Measurements from ENCODE around the gene CFAP20DC. TPM values are rescaled to one million over a fixed set of nuclear protein-coding genes. Genes with fewer than 3 reads are reported as not detected.

The CFAP20DC gene
- total and polyA plus RNA-seq, 4 donors = 0.98 to 2.1 (median 1.5) TPM

GRCh38 chr3:58728723-58729122 is 321.1 kb downstream of the CFAP20DC start:
- 97% methylated on average over 1 of the region's 1 CpG for WGBS
- TF ChIP-seq YY1 (IDR thresholded peaks at IDR 0.05) (no peak), JUND (IDR thresholded peaks at IDR 0.05) (no peak), CTCF (IDR thresholded peaks at IDR 0.05; ENCODE audit: low read depth, low read length, missing input control) (no peak), HNF4A (conservative IDR thresholded peaks at IDR 0.05) (no peak), NR2F2 (IDR thresholded peaks at IDR 0.05) (no peak), MAX (IDR thresholded peaks at IDR 0.05) (no peak), FOXA2 (IDR thresholded peaks at IDR 0.05) (no peak), REST (IDR thresholded peaks at IDR 0.05) (no peak), RAD21 (IDR thresholded peaks at IDR 0.05) (no peak), ZBTB33 (IDR thresholded peaks at IDR 0.05) (no peak), HNF4G (IDR thresholded peaks at IDR 0.05) (no peak), SP1 (IDR thresholded peaks at IDR 0.05) (no peak), RXRA (IDR thresholded peaks at IDR 0.05) (no peak), GABPA (IDR thresholded peaks at IDR 0.05 in 1 of 2, conservative IDR thresholded peaks at IDR 0.05 in 1 of 2) (no peak), TAF1 (conservative IDR thresholded peaks at IDR 0.05) (no peak), ATF3 (IDR thresholded peaks at IDR 0.05) (no peak)
- DNase-seq (ENCODE audit: low spot score) = no peak

GRCh38 chr3:58725326-58725853 is 324.4 kb downstream of the CFAP20DC start:
- no peak for DNase-seq (ENCODE audit: low spot score)
- Histone ChIP-seq H3K9me3 (ENCODE audit: control insufficient read depth in 4 of 4, low read length in 3 of 4) (peaks cover 0 to 2% (median 0%) of the 10 kb centered on the region in 4 donors), H3K4me3 (ENCODE audit: low read depth in 1 of 3, low read length in 3 of 3) (no peak overlapping the region), H3K36me3 (ENCODE audit: control insufficient read depth in 4 of 4, insufficient read depth in 3 of 4, low read depth in 1 of 4, low read length in 3 of 4) (no peaks in the 10 kb centered on the region), H3K9ac (ENCODE audit: low read depth in 1 of 2, low read length in 2 of 2) (no peak overlapping the region), H3K27ac (ENCODE audit: low read depth in 1 of 2, low read length in 2 of 2) (no peak overlapping the region), H3K27me3 (ENCODE audit: control insufficient read depth in 4 of 4, insufficient read depth in 4 of 4, low read length in 3 of 4) (no peaks in the 10 kb centered on the region), H3K4me1 (ENCODE audit: control insufficient read depth in 4 of 4, insufficient read depth in 4 of 4, low read length in 3 of 4) (no peaks in the 10 kb centered on the region)
- 89% methylated on average over 7 of the region's 7 CpGs for WGBS
- no peak for TF ChIP-seq ATF3 (IDR thresholded peaks at IDR 0.05)
- TF ChIP-seq YY1 (IDR thresholded peaks at IDR 0.05) = no peak
- TF ChIP-seq NR2F2 (IDR thresholded peaks at IDR 0.05) = no peak
- TF ChIP-seq RXRA (IDR thresholded peaks at IDR 0.05) = no peak
- TF ChIP-seq FOXA1 (IDR thresholded peaks at IDR 0.05) = no peak
- TF ChIP-seq ZBTB33 (IDR thresholded peaks at IDR 0.05) = no peak
- no peak for TF ChIP-seq REST (IDR thresholded peaks at IDR 0.05)
- no peak for TF ChIP-seq EGR1 (IDR thresholded peaks at IDR 0.05; ENCODE audit: low read depth in 2 of 2)

More at GRCh38 chr3:58728723-58729122, 321.1 kb downstream of the CFAP20DC start:
- H3K4me1 ChIP-seq (ENCODE audit: control insufficient read depth in 4 of 4, insufficient read depth in 4 of 4, low read length in 3 of 4) = no peaks in the 10 kb centered on the region
- no peaks in the 10 kb centered on the region for H3K27me3 ChIP-seq (ENCODE audit: control insufficient read depth in 4 of 4, insufficient read depth in 4 of 4, low read length in 3 of 4)
- H3K9me3 ChIP-seq (ENCODE audit: control insufficient read depth in 4 of 4, low read length in 3 of 4) = peaks cover 0 to 2% (median 0%) of the 10 kb centered on the region in 4 donors
- no peak overlapping the region for H3K4me3 ChIP-seq (ENCODE audit: low read depth in 1 of 3, low read length in 3 of 3)
- no peak overlapping the region for H3K9ac ChIP-seq (ENCODE audit: low read depth in 1 of 2, low read length in 2 of 2)
- H3K36me3 ChIP-seq (ENCODE audit: control insufficient read depth in 4 of 4, insufficient read depth in 3 of 4, low read depth in 1 of 4, low read length in 3 of 4) = no peaks in the 10 kb centered on the region
- no peak overlapping the region for H3K27ac ChIP-seq (ENCODE audit: low read depth in 1 of 2, low read length in 2 of 2)
